Inflammatory macrophage (primary cell): ENCODE results near the gene TNFRSF6B.
"Not testable (repeated sequence)": the region's sequence is repeated elsewhere in the genome, so short reads cannot be mapped to it uniquely, and the experiment has no call there.

Source experiments
- DNase-seq, 2 donors: peaks; one replicate each; pipeline ENCODE4 v3.0.0-alpha.2; 2020 to 2022
- total RNA-seq, 18 experiments: gene quantifications; one replicate each; lab custom pipeline; 2026; ENCODE audit warnings: mixed read lengths in 6 of 18, inconsistent platforms in 2 of 18; lab: John Stamatoyannopoulos, UW

TNFRSF6B gene, protein sequence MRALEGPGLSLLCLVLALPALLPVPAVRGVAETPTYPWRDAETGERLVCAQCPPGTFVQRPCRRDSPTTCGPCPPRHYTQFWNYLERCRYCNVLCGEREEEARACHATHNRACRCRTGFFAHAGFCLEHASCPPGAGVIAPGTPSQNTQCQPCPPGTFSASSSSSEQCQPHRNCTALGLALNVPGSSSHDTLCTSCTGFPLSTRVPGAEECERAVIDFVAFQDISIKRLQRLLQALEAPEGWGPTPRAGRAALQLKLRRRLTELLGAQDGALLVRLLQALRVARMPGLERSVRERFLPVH
- 0 reads per million in 18 experiments for total RNA-seq

- no peak for DNase-seq
Observed at GRCh38 chr20:63696628-63697356, at the start of gene TNFRSF6B. TNFRSF6B (plus strand) TSS chr20:63696652; CDS start chr20:63696768, 116 bp downstream.

- no peak for DNase-seq
Observed at GRCh38 chr20:63648190-63648589, 48.3 kb upstream of the TNFRSF6B start.

DNA sequence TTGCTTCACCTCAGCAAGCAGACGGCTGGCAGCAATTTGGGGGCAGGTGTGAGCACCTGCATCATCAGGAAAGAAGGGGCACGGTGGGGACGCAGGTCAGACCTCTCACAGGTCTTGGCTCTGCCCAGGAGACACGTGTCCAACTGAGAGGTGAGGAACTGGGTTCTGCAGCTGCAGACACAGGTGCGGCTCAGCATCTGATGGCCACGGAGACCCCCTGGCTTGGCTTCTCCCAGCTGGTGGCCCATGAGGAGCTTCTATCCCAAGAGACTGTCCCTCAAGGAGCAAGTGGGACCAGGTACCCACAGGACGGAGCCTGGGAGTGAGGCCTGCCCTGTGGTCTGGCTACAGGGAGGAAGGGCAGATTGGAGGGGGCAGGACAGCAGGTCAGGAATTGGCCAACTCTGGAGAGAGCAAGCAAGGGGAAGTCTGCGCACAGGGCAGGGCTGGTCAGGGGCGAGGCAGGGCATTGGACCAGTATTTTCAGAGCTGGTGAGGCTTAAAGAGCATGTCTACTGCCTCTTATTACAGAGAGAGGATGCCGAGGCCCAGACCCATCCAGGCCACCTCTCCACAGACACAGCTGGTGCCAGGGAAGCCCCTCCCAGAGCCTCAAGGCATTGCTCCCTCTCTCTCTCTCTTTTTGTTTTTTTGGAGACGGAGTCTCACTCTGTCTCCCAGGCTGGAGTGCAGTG, 47.4 kb upstream of the TNFRSF6B start:
- DNase-seq = no peak

- DNase-seq = not testable (repeated sequence)
Observed at GRCh38 chr20:63650486-63650885, 46.0 kb upstream of the TNFRSF6B start.

DNA sequence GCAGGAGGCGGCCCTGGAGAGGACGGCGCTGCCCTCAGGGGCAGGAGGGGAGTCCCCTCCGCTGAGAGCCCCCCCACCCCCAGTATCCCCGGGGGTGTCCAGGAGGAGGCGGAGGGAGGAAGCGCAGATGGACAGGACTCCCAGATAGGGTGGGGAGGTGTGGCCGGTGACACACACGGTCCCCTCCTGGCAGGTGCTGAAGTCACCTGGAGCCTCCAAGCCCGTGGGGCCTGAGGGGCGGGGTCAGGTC, 44.6 kb upstream of the TNFRSF6B start:
- DNase-seq = no peak

DNA sequence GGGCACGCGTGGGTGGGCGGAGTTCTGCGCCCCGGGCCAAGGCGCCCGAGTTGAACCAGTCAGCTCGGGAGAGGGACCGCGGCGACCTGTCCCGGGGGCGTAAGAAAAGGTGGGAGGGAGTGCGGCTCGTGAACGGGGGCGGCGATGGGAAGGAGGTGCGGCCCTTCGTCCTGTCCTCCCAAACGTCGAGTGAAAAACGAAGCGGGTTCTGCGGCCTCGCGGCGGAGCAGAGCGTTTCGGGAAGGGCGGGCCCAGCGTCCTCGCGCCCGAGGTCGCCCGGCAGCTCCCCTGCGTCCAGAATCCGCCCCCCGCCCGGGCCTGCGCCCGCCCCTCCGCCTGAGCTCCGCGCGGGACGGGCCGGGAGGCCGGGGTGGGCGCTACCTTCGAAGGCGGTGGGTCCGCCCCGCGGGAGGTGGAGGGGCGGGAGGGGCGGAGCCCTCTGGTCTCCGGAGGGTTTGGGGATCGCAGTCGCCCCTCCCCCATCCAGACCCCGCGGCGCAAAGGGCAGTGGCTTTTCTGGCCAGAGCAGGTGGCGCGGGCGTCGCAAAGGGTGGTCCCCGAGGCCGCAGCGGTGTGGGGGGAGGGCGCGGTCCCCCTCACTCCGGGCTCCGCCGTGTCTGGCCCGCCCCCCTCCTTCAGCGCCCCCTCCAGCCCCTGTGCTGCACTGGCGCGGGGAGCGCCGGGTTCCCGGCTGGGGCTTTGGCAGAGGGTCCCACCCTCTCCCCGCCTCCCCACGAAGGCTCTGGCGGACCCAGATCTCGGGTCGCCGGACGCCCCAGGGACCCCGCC, 44.1 kb upstream of the TNFRSF6B start:
- no peak for DNase-seq

DNA sequence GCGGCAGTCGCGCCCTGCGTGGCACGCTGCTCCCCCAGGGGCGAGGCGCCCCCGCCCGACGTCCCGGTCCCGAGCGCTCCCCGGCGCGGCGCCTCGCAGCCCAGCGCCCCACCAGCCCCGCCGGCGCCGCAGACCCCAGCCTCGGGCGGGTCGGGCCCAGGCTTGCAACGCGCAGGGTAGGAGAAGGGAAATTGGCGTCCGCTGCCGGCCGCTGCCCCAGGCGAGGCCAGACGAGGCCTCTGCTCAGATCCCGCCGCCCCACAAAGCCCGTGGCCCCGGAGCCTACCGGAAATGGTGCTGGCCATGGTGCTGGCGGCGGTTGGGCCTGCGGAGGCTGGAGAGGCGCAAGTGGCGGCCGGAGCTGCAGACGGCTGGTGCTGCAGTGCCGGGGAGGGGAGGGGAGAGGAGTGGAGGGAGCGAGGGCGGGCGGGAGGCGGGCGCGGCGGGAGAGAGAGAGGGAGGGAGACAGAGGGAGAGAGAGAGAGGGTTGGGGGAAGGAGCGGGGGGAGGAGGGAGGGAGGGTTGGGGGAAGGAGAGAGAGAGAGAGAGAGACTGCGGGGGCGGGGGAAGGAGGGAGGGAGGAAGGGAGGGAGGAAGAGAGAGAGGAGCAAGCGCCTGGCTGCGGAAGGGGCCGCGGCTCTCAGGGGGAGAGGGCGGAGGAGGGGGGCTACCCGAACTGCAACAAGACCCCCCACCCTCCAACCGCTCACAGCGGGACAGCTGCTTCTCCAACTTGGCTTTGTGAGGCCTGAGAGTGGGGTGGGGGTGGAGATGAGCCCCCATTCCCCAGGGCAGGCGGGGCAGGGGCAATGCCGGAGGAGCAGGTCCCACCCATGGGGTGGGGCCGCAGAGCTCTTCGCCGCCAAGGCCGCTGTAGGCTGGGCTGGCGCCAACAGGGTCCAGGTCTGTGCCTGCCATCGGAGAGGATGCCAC, 43.1 kb upstream of the TNFRSF6B start, which contains the start of gene STMN3:
STMN3 (minus strand) TSS at position 384 of the 933 bp plus-strand sequence; CDS start at position 305, 79 bp downstream.
- DNase-seq = peak; percentile 66 to 73

DNA sequence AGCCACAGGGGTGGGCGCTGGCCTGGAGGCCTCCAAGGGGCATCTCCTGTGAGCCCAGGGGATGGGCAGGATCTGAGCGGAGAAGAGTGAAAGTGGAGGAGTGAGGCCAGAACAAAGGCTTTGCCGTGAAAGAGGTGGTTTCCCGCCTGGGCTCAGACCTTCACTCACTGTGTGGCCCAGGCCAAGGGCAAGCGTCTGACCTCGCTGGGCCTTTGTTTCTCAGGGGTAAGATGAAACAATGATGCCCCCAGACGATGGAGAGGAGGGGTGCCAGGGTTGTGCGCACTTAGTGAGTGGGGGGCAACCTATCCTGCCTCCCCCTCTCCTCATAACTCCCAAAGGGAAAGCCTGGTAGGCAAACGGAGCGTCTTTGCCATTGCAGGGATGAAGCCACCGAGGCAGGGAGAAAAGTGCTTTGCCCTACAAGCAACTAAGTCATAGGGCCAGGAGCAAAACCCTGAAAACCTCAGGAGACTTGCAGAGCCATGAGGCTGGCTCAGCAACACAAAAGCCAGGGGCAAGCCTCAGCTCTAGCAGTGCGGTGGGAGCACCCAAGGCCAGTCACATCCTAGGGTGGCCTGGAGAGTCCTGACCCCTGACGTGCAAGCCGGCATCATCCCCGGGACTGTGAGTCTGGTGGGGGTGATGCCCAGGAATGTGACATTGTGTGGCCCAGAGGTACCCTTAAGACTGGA, 42.3 kb upstream of the TNFRSF6B start:
- DNase-seq = no peak

DNA sequence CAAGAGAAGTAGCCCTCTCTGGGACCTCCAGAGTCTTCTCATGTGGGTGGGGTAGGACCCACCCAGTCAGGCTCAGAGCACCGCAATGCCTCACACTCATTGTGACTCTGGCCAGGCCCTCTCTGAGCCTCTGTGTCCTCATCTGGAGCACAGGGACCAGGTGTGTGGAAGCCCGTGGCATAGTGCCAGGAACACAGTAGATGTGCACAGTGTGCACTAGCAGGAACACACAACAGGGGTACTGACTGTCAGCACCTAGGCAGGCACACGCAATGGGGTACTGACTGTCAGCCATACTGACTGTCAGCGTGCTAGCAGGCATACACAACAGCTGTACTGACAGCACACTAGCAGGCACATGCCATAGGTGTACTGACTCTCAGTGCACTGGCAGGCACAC, 41.2 kb upstream of the TNFRSF6B start:
- DNase-seq = no peak

- DNase-seq = no peak
Observed at GRCh38 chr20:63656451-63656850, 40.0 kb upstream of the TNFRSF6B start.

DNA sequence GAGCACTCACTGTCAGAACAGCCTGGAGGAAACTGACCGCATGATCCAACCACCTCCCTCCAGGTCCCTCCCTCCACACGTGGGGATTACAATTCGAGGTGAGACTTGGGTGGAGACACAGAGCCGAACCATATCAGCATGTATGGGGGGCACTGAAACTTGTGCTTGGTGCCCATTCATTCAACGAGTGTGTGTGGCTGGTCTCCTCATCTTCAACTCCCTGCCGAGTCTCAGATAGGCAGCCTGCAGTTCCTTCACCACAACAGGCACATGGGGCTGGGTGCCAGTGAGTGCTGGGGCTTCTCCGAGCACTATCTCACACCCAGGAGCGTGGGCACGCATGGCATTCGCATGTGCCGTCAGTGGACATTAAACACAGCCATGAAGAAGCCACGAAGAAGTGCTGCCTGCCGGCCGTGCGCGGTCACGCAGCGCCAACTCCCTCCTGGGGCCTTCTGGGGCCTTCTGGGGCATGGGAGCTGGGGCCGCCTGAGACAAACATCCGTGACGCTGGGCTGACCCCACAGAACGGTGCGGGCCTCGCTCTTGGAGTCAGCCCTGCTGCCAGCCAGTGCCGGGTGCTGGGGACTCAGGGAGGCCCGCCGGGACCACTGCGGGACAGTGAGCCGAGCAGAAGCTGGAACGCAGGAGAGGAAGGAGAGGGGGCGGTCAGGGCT, 39.1 kb upstream of the TNFRSF6B start:
- no peak for DNase-seq

- DNase-seq = peak; percentile 92 to 95
Observed at GRCh38 chr20:63657937-63658748, 38.3 kb upstream of the TNFRSF6B start, which contains the start of gene RTEL1. RTEL1 (plus strand) TSS chr20:63658312; CDS start chr20:63659403, 1,091 bp downstream.

DNA sequence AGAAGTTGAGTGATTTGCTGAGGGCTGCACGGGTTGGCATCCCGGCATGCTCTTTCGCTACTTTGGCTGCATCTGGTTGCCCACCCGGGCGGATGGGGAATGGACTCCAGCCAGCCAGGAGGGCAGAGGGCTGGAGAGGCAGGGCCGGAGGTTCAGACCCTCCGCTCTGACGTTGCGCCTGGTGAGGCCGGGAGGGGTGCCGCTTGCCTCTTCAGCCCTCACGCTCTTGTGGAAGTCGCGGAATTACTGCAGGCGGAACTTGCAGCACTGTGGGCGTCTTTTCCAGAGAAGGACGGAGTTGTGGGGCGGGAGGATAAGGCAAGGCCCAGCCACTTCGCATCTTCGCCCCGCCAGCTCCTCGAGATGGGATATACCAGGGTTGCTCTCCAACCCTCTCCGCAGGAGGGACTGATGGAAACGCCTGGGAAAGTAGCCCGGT, 37.7 kb upstream of the TNFRSF6B start:
- peak; percentile 68 to 80 for DNase-seq

DNA sequence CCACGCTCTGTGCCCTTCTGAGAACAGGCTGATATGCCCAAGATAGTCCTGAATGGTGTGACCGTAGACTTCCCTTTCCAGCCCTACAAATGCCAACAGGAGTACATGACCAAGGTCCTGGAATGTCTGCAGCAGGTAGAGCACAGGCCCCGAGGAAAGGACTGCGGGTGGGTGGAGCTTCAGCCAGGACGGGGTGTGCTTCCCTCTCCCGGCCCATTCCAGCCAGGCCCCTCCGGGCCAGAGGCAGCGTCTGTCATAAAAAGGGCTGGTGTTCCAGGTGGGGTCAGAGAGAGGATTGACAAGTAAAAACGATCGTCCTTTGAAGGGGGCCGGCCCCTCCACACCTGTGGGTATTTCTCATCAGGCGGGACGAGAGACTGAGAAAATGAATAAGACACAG, 37.1 kb upstream of the TNFRSF6B start:
- DNase-seq = no peak

DNA sequence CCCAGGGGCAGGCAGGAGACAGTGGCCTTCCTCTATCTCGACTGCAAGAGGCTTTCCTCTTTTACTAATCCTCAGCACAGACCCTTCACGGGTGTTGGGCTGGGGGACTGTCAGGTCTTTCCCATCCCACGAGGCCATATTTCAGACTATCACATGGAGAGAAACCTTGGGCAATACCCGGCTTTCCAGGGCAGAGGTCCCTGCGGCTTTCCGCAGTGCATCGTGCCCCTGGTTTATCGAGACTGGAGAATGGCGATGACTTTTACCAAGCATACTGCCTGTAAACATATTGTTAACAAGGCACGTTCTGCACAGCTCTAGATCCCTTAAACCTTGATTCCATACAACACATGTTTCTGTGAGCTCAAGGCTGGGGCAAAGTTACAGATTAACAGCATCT, 36.3 kb upstream of the TNFRSF6B start:
- not testable (repeated sequence) for DNase-seq

- no peak for DNase-seq
Observed at GRCh38 chr20:63660622-63661021, 35.8 kb upstream of the TNFRSF6B start.

- no peak for DNase-seq
Observed at GRCh38 chr20:63661108-63661507, 35.3 kb upstream of the TNFRSF6B start.

DNA sequence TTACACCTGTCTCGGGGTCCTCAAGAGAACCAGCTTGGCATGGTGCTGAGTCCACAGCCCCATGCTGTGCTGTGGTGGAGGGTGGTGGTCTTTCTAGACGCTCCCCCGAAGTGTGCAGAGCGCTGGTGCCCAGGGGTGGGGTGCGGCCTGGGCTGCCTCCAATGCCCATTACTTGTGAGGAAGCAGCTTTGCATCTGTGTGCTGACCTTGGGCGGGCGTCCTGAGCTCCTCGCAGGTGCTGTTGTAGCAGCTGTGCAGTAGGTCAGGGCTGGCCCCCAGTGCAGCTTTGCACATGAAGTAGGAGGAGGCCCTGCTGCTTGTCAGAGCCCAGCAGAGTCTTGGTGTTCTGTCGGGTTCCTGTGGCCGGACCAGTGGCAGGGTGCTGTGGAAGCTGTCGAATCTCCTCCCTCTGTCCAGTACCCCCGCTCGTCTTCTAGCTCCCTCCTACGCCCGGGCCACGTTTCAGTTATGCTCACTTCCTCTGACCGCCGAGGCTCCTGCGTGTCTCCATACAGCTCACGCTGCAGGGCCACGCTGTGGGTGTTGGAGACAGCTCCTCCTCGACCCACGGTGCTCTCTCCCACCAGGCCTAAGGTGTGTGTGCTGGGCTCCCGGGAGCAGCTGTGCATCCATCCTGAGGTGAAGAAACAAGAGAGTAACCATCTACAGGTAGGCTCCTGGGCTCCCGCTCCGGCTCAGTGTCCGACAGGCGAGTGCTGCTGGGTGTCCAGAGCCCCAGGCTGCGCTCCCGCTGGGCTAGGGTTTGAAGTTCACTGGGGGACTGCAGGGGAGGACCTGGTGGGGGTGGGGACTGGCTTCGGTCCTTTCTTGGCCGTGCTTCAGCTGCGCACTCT, 34.3 kb upstream of the TNFRSF6B start:
- no peak for DNase-seq
